Activated naive CD8-positive, alpha-beta T cell treated with anti-CD3 and anti-CD28 coated beads for 36 hours (primary cell): ENCODE results near the gene ACTR1B. TPM values are rescaled to one million over a fixed set of nuclear protein-coding genes. Genes with fewer than 3 reads are reported as not detected.
"Not testable (repeated sequence)": the region's sequence is repeated elsewhere in the genome, so short reads cannot be mapped to it uniquely, and the experiment has no call there.

Source experiments
- DNase-seq: peaks from one replicate; pipeline ENCODE4 v3.0.0; 2021
- H3K27ac Mint-ChIP-seq: one replicate; pipeline ENCODE4 v1.8.0; 2022; ENCODE audit warnings: mild to moderate bottlenecking, moderate library complexity, mixed read lengths
- H3K27me3 Mint-ChIP-seq: one replicate; pipeline ENCODE4 v1.8.0; 2022; ENCODE audit warnings: mild to moderate bottlenecking, mixed read lengths
- H3K36me3 Mint-ChIP-seq: one replicate; pipeline ENCODE4 v1.8.0; 2021; ENCODE audit warnings: mild to moderate bottlenecking, mixed read lengths
- H3K4me1 Mint-ChIP-seq: one replicate; pipeline ENCODE4 v1.8.0; 2021; ENCODE audit warnings: mixed read lengths
- H3K4me3 Mint-ChIP-seq: one replicate; pipeline ENCODE4 v1.8.0; 2022; ENCODE audit warnings: mild to moderate bottlenecking, moderate library complexity, mixed read lengths
- H3K9me3 Mint-ChIP-seq: one replicate; pipeline ENCODE4 v1.8.0; 2022; ENCODE audit warnings: mixed read lengths
- total RNA-seq, 2 experiments: library from RNA; stranded (reverse); gene quantifications; one replicate each; pipeline ENCODE4 v1.2.3, GENCODE V29; 2021

The ACTR1B gene
- total RNA-seq, 2 experiments from 2014 or later = 85.4 to 89.6 TPM

DNA sequence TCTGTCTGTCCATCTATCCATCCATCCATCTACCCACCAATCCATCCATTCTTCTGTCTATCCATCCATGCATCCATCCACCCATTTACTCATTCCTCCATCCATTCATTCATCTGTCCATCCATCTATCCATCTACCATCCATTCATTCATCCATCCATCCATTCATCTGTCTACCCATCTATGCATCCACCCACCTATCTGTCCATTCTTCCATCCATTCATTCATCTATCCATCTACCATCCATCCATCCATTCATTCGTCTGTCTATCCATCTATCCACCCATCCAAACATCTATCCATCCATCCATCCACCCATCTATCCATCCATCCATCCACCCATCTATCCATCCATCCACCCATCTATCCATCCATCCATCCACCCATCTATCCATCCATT lies 43.4 kb downstream of the ACTR1B start:
- H3K27ac Mint-ChIP-seq, H3K36me3 Mint-ChIP-seq, H3K27me3 Mint-ChIP-seq, H3K9me3 Mint-ChIP-seq, H3K4me1 Mint-ChIP-seq, H3K4me3 Mint-ChIP-seq, DNase-seq: not testable (repeated sequence)

DNA sequence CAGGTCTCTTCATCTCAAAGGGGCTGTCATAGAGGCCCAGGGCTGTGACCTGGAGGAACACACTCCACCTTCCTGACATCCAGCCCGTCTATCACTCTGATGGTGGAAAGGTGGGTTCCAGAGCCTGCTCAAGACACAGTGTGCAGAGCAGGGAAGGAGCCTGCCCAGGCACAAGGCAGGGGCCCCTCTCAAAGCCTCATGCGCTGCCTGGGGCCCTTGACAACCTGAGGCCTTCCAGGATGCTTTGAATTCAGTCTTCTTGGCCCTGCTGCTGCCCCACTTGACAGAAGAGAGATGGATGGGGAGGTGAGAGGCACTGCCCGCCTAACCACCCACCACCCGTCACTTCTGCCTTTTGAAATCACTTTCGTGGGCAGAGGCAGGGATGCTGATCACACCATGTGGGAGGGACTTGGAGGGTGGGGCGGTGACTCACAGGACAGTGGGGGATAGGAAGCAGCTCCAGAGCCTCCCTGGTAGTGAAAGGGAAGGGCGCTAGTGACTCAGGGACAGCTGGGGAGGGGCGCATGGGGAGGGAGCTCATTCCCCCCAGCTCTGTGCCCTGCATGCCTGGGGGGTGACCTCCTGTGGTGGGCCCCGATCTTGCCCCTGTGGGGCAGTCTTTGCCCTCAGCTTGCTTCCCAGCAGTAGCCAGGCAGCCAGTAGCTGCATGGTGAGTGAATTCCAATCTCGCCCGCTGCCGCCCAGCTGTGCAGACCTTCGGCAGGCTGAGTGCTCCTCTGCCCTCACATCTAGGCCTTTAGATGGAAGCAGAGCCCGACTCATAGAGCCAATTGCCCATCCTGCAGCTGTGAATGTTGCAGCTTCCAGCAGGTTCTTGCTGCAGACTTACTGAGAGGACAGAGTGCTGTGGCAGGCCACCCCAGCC lies 44.7 kb downstream of the ACTR1B start:
- H3K9me3 Mint-ChIP-seq, H3K4me1 Mint-ChIP-seq, H3K4me3 Mint-ChIP-seq, H3K27me3 Mint-ChIP-seq, H3K27ac Mint-ChIP-seq, H3K36me3 Mint-ChIP-seq, DNase-seq: not testable (repeated sequence)

DNA sequence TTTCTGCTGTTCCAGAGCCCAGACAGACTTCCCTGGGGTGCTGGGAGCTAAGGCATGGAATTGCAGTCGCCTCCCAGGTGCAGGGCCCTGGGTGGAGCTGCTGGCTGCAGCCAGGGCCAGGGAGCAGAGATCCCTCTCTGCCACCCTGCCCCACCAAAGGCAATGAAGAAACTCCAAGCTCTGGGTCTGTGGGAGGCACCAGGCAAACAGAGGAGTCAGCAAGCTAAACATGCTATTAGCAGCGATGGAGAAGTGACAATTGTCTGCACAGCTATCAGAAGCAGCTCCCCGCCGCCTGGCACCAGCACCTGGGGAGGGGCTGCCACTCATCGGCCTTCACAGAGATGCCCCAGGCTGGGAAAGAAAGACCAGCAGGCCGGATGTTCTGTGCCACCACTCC lies 45.9 kb downstream of the ACTR1B start:
- Mint-ChIP-seq H3K4me3 (no peak overlapping the region), H3K9me3 (no peaks in the 10 kb centered on the region), H3K27ac (no peak overlapping the region), H3K4me1 (no peaks in the 10 kb centered on the region), H3K36me3 (no peaks in the 10 kb centered on the region), H3K27me3 (no peaks in the 10 kb centered on the region)
- no peak for DNase-seq

DNA sequence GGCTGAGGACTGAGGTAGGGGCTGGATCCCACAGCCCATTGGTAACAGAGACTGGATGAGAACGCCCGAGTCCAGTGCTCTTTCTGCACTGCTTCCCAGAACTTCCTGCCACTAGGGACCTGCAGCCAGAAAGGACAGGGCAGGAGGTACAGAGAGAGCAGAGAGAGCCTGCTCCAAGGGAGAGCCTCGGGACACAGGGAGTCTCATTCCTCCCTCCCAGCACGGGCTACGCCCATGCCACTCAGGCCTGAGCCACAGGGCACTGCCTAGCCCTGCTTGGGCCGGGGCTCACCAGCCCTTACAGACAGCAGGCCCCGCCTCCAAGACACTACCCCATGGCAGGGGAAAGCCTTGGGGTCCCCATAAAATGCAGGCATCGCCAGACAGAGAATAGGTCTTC lies 48.1 kb downstream of the ACTR1B start:
- H3K4me3 Mint-ChIP-seq, H3K27ac Mint-ChIP-seq, H3K36me3 Mint-ChIP-seq, H3K27me3 Mint-ChIP-seq, H3K9me3 Mint-ChIP-seq, H3K4me1 Mint-ChIP-seq, DNase-seq: not testable (repeated sequence)

DNA sequence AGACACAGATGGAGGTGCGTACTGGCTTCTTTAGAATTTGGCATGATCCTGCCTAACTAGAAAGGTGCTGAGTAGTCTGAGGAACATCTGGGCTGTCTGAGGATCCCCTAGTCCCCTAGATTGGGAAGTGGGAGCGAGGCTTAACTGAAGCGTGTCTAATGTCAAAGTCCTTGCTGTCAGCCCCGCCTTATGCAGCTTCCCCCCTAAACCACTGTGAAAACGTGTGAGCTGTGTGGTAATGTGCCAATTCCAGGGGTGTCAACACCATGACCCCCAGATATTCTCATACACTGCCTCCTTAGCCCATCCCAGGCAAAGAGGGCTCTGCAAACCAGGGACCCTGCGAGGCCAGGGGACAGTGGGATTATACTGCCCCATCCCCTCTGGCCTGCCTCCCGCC lies 51.9 kb downstream of the ACTR1B start:
- not testable (repeated sequence) for H3K4me3 Mint-ChIP-seq, H3K27ac Mint-ChIP-seq, H3K4me1 Mint-ChIP-seq, H3K36me3 Mint-ChIP-seq, DNase-seq, H3K9me3 Mint-ChIP-seq, H3K27me3 Mint-ChIP-seq

DNA sequence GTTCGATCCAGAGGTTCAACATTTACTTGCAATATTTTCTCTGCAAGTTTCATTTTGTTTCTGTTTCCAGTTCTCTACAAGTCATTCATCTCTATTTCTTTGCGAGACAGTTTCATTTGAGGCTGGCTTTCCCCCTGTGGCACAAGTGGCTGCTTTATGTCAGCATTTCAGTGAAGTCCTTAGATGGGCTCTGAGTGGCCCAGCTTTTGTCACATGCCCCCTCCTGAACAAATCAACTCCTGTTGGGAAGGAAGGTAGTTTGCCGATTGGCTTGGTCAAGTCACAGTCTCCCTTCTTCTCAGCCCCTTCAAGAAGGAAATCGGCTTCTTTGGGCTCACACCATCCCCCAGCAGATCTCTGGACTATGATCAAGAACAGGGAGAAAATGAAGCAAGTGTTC lies 55.1 kb downstream of the ACTR1B start:
- H3K36me3 Mint-ChIP-seq = not testable (repeated sequence)

More for the DNA sequence above, 55.1 kb downstream of the ACTR1B start:
- H3K27me3 Mint-ChIP-seq, H3K27ac Mint-ChIP-seq, DNase-seq, H3K9me3 Mint-ChIP-seq, H3K4me1 Mint-ChIP-seq, H3K4me3 Mint-ChIP-seq: not testable (repeated sequence)

Other genes with a start within 250 kb of the ACTR1B start
- gene ANKRD36B, start 74.2 kb downstream of the ACTR1B start, total RNA-seq = 10 to 100 TPM; 17.8 to 20.1 TPM
- 100 to 1,000 TPM; 214 to 225 TPM for gene COX5B, start 18.0 kb downstream of the ACTR1B start, total RNA-seq
- 1 to 10 TPM; 6.1 to 7.3 TPM for gene C2orf92, start 5.7 kb upstream of the ACTR1B start, total RNA-seq
- 100 to 1,000 TPM; 198 to 204 TPM for gene ZAP70, start 49.5 kb upstream of the ACTR1B start, total RNA-seq